Stimulated activated CD8-positive, alpha-beta memory T cell treated with anti-CD3 and anti-CD28 coated beads, Interleukin-4, amount 100 ng/mL, for 1 hour (primary cell): Measurements from ENCODE around the gene OR8H2.
"Not testable (repeated sequence)": the region's sequence is repeated elsewhere in the genome, so short reads cannot be mapped to it uniquely, and the experiment has no call there.

Source experiments
- DNase-seq, 2 donors: peaks; one replicate each; pipeline ENCODE4 v3.0.0-alpha.2; 2020; ENCODE audit warnings: low read depth in 2 of 2, low spot score in 1 of 2

OR8H2 gene, protein sequence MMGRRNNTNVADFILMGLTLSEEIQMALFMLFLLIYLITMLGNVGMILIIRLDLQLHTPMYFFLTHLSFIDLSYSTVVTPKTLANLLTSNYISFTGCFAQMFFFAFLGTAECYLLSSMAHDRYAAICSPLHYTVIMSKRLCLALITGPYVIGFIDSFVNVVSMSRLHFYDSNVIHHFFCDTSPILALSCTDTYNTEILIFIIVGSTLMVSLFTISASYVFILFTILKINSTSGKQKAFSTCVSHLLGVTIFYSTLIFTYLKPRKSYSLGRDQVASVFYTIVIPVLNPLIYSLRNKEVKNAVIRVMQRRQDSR

DNA sequence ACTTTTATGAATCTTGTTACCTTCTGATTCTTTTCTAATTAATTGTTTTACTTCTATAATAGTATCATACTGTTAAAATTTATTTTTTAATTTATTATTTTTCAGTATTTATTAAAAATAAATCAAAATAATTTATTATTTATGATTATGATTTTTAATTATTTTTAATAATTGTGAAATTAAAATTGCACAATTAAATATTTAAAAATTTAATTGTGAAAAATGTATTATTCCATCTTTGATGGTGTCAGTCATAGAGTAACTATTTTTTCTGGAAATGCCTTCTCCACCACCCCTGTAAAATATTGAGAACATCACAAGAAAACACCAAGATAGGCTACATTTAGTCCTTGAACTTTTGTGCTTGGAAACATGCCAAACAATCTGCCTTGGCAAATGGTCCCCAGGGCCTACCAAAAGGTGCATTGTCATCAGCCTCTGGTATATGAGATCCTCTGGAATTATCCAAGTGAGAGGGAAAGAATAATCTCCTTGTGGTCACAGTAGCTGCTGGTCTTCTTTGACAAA lies at the start of gene OR8H2:
Gene OR8H2, plus strand, starts transcription at position 478 of the 528 bp plus-strand sequence. CDS start 1,356 bp downstream, outside the sequence.
- DNase-seq = no peak

DNA sequence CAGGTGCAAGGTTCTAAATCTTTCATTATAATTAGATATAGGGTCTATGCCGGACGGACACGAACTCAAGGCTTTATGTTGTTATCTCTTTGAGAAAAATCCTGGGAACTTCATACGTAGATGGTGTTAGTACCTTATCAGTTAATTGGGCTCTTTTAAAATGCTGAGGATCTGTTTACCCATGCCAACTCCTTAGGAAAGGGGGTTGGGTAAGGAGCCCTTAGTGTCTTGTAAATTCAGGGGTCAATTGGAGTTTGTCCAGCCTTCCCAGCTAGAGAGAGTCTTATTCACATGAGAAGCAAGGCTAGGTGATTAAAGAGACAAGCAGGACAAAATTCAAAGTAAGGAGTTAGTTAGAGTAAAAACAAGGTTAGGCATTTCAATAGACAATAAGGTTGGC lies 47.1 kb upstream of the OR8H2 start:
- DNase-seq = not testable (repeated sequence)

- not testable (repeated sequence) for DNase-seq
Measured at GRCh38 chr11:56057661-56058237, 45.7 kb upstream of the OR8H2 start.

DNA sequence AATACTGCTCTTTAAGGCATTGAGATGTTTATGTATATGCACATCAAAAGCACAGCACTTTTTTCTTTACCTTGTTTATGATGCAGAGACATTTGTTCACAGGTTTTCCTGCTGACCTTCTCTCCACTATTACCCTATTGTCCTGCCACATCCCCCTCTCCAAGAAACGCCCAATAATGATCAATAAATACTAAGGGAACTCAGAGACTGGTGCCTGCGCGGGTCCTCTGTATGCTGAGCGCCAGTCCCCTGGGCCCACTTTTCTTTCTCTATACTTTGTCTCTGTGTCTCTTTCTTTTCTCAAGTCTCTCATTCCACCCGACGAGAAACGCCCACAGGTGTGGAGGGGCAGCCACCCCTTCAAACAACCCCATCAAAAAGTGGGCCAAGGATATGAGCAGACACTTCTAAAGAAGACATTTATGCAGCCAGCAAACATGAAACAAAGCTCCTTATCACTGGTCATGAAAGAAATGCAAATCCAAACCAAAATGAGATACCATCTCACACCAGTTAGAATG lies 45.2 kb upstream of the OR8H2 start:
- DNase-seq = not testable (repeated sequence)

GRCh38 chr11:56066980-56067379 lies 36.5 kb upstream of the OR8H2 start:
- no peak for DNase-seq

DNA sequence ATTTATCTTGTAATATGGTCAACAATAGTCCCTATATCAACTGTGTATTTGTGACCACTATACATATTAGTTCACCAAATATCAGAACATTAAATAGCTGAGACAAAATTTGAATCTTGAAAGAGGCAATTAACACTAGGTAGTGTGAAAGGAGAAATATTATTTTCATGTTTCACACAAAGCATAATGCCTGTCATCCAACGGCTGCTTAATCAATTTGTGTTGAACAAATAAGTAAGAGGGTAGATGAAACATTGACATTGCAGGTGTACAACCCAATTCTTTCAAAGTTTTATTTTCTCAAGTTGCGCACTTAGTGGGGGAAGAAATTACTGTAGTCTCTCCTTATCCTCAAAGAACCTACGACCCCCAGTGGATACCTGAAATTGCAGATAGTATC lies 13.8 kb upstream of the OR8H2 start:
- no peak for DNase-seq

- DNase-seq = no peak
Measured at GRCh38 chr11:56093008-56093407, 10.5 kb upstream of the OR8H2 start, which contains the start of gene OR8I2. Gene OR8I2, plus strand, starts transcription at chr11:56093308. Its CDS starts 0 bp downstream, at chr11:56093308.

GRCh38 chr11:56122073-56122472 lies 18.6 kb downstream of the OR8H2 start, which contains the start of gene OR8H3:
Gene OR8H3, plus strand, starts transcription at chr11:56122373. Its CDS starts 0 bp downstream, at chr11:56122373.
- no peak for DNase-seq

DNA sequence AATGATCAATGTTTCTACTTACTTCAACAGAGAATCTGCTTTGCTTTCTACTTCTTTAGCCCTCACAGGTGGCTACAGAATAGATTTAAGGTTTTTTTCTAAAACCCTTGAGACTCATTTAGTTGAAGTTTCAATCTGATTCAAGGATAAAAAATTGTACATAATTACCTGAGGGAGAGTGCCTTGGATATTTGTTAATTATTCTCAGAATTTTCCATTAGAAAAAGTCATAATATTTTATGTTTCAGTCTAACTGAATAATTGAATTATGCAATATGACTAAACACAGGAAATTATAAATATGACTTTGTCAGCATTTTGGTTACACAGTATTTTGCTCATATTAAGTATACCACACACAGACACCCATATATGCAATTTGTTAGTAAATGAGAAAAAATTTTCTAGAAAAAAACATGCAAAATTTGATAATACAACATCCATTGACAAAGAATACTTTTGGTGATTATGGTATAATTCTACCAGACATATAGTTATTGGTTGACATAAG lies 36.7 kb downstream of the OR8H2 start, which contains the start of gene OR8J3:
Gene OR8J3, minus strand, starts transcription at position 51 of the 511 bp plus-strand sequence. CDS start 2,483 bp downstream, outside the sequence.
- DNase-seq = no peak

DNA sequence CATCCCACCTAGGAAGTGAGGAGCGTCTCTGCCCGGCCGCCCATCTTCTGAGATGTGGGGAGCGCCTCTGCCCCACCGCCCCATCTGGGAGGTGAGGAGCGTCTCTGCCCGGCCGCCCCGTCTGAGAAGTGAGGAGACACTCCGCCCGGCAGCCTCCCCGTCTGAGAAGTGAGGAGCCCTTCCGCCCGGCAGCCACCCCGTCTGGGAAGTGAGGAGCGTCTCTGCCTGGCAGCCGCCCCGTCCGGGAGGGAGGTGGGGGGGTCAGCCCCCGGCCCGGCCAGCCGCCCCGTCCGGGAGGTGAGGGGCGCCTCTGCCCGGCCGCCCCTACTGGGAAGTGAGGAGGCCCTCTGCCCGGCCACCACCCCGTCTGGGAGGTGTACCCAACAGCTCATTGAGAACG lies 40.2 kb downstream of the OR8H2 start:
- not testable (repeated sequence) for DNase-seq

- DNase-seq = no peak
Measured at GRCh38 chr11:56151376-56151775, 47.9 kb downstream of the OR8H2 start.

DNA sequence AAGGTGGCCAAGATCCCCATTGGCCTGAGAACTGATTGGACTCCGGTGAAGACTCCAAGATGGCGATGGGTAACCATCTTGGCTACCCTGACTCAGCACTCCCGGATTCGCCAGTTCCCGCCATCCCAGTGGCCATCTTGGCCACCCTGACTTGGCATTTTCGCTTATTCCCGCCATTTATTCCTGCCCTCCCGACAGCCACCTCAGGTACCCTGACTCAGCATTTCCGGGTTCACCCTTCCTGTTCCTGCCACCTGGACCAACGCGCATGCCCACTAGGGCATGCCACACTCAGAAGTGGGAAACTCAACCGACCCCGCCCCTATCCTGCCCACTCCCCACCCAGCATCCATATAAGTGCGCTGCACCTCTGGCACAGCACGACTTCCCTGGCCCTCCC lies 48.8 kb downstream of the OR8H2 start:
- DNase-seq = no peak
